AG04450 (cell line): ENCODE data around the gene PLA2G4A. TPM values are rescaled to one million over a fixed set of nuclear protein-coding genes. Genes with fewer than 3 reads are reported as not detected.

Source experiments
- CTCF ChIA-PET: fragments of 300-600, 350-600 bp; formaldehyde crosslinking; extraction: SDS; loops from one replicate; lab custom pipeline; 2022; ENCODE audit warnings: antibody characterized with exemption, inconsistent platforms; lab: Charles Lee
- POLR2A ChIA-PET: fragments of 350-600 bp; formaldehyde crosslinking; extraction: SDS; loops from one replicate; lab custom pipeline; 2021; ENCODE audit warnings: antibody characterized with exemption, inconsistent platforms; lab: Yijun Ruan, JAX
- DNase-seq: peaks from one replicate; pipeline ENCODE4 v3.0.0-alpha.2; 2011; ENCODE audit warnings: low read depth, low spot score
- H3K27ac ChIP-seq: one replicate; pipeline ENCODE4 v1.5.1; 2012; ENCODE audit warnings: low read depth, low read length, control low read depth
- H3K27me3 ChIP-seq: one replicate; pipeline ENCODE4 v1.6.0; 2012; ENCODE audit warnings: low read length; ENCODE audit not compliant: control insufficient read depth, insufficient read depth
- H3K4me3 ChIP-seq: 2 replicates; pipeline ENCODE4 v1.5.1; 2011; ENCODE audit warnings: mild to moderate bottlenecking, low read depth, low read length, control low read depth
- H3K9me3 ChIP-seq: 2 replicates; pipeline ENCODE4 v1.5.1; 2012; ENCODE audit warnings: low read length; ENCODE audit not compliant: control insufficient read depth, insufficient read depth
- polyA plus RNA-seq: library from polyadenylated mRNA; depleted of rRNA; stranded (reverse); fragments of >200 nt; gene quantifications from 2 replicates; pipeline ENCODE4 v1.2.3, GENCODE V29; 2011
- TF ChIP-seq, protein P1 (sequence below): IDR thresholded peaks from 2 replicates; pipeline ENCODE4 v1.5.1; 2011; ENCODE audit warnings: low read depth, low read length, control low read depth, inconsistent platforms

The PLA2G4A gene
- polyA plus RNA-seq, 1 experiment: 5.5 TPM

DNA sequence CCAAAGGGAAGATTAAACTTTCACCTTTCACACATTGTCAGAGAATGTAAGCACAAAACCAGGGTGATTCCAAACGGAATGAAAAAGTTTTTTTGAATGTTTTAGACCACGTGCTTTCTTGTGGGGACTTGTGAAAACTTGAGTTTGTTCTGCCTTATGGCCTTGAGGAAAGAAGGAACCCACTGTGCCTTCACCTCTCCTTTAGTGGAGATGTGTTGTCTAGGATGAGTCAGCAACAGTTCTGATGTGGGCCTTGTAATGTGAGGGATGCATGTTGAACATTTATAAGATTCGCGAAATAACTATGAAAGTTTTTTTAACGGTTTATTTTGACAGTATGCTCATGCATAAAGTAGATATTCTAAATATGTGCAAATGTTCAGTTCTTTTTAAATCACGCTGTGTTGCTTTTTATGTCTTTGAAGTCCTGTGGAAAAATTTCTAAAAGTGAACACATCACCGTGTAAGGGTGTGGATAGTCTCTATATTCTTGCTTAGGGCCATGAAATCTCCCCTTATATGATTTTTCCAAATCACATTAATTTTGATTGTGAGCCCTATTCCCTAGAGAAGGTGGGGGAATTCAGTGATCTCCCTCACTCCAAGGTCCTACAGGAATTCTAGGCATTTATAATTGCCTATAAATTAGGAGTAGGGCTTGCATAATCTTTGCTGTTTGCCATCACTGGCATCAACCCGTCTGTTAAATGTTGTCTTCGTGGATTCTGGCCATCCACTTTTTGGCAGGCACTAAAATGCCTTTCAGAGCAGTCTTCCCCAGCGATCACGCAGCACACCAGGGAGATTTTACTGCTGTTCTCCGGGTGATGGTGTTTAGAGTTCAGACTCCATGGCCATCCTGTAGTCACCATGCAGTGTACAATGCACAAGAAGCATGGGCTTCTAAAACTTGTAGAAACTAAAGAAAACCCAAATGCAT is 47.4 kb downstream of the PLA2G4A start:
- Histone ChIP-seq H3K27me3 (no peaks in the 10 kb centered on the region), H3K27ac (no peak overlapping the region), H3K9me3 (no peaks in the 10 kb centered on the region), H3K4me3 (no peak overlapping the region)
- ChIA-PET CTCF (no interaction called here), POLR2A (no interaction called here)
- TF ChIP-seq, protein P1, sequence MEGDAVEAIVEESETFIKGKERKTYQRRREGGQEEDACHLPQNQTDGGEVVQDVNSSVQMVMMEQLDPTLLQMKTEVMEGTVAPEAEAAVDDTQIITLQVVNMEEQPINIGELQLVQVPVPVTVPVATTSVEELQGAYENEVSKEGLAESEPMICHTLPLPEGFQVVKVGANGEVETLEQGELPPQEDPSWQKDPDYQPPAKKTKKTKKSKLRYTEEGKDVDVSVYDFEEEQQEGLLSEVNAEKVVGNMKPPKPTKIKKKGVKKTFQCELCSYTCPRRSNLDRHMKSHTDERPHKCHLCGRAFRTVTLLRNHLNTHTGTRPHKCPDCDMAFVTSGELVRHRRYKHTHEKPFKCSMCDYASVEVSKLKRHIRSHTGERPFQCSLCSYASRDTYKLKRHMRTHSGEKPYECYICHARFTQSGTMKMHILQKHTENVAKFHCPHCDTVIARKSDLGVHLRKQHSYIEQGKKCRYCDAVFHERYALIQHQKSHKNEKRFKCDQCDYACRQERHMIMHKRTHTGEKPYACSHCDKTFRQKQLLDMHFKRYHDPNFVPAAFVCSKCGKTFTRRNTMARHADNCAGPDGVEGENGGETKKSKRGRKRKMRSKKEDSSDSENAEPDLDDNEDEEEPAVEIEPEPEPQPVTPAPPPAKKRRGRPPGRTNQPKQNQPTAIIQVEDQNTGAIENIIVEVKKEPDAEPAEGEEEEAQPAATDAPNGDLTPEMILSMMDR: no peak
- no peak for DNase-seq

DNA sequence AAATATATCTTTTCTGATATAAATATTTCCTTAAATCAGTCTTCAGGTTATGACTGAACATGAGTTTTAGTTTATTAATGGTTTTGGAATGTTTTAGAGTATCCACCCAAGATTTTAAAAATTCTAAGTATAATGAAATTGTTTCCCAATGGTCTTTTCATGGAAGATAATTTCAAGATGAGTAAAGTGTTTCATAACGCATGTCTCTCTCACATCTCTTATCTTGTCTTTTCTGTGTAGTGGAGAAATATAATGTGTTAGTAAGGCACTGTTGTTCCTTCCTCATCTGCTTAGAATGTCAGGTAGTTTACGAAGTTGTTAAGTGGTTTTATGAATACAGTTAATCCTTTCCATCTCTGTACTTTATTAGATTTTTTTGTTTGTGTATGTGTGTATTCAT is 49.6 kb downstream of the PLA2G4A start:
- Histone ChIP-seq H3K9me3 (no peaks in the 10 kb centered on the region), H3K27me3 (no peaks in the 10 kb centered on the region), H3K27ac (no peak overlapping the region), H3K4me3 (no peak overlapping the region)
- no peak for DNase-seq
- POLR2A ChIA-PET: no interaction called here
- TF ChIP-seq, protein P1: no peak
- CTCF ChIA-PET: no interaction called here

GRCh38 chr1:186880982-186881381 is 52.2 kb downstream of the PLA2G4A start:
- no peak overlapping the region for H3K27ac ChIP-seq
- TF ChIP-seq, protein P1: no peak
- DNase-seq: no peak
- ChIA-PET CTCF (interaction anchor here (1.0 kb wide), 1 partner anchor 402 kb away, joined by 3 read pairs; no protein-coding TSS in a partner anchor), POLR2A (no interaction called here)
- H3K9me3 ChIP-seq: no peaks in the 10 kb centered on the region
- H3K4me3 ChIP-seq: no peak overlapping the region
- no peaks in the 10 kb centered on the region for H3K27me3 ChIP-seq

- Histone ChIP-seq H3K9me3 (no peaks in the 10 kb centered on the region), H3K27ac (no peak overlapping the region), H3K27me3 (no peaks in the 10 kb centered on the region), H3K4me3 (no peak overlapping the region)
- ChIA-PET CTCF (interaction anchor here (0.5 kb wide), 1 partner anchor 251 kb away, joined by 4 read pairs; no protein-coding TSS in a partner anchor), POLR2A (no interaction called here)
- TF ChIP-seq, protein P1: no peak
- no peak for DNase-seq
Measured at GRCh38 chr1:186882372-186883134, 53.8 kb downstream of the PLA2G4A start.
